ENCODE results near the gene SIAE.

The SIAE gene

GRCh38 chr11:124584681-124585372 is 88.7 kb downstream of the SIAE start:
- DNase-seq (ENCODE audit: low read depth) = no peak
- no peak overlapping the region for H3K4me3 ChIP-seq (ENCODE audit: low read depth, low read length)
- TF ChIP-seq, protein P1, sequence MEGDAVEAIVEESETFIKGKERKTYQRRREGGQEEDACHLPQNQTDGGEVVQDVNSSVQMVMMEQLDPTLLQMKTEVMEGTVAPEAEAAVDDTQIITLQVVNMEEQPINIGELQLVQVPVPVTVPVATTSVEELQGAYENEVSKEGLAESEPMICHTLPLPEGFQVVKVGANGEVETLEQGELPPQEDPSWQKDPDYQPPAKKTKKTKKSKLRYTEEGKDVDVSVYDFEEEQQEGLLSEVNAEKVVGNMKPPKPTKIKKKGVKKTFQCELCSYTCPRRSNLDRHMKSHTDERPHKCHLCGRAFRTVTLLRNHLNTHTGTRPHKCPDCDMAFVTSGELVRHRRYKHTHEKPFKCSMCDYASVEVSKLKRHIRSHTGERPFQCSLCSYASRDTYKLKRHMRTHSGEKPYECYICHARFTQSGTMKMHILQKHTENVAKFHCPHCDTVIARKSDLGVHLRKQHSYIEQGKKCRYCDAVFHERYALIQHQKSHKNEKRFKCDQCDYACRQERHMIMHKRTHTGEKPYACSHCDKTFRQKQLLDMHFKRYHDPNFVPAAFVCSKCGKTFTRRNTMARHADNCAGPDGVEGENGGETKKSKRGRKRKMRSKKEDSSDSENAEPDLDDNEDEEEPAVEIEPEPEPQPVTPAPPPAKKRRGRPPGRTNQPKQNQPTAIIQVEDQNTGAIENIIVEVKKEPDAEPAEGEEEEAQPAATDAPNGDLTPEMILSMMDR (conservative IDR thresholded peaks at IDR 0.05; ENCODE audit: low read depth, low read length) = no peak

DNA sequence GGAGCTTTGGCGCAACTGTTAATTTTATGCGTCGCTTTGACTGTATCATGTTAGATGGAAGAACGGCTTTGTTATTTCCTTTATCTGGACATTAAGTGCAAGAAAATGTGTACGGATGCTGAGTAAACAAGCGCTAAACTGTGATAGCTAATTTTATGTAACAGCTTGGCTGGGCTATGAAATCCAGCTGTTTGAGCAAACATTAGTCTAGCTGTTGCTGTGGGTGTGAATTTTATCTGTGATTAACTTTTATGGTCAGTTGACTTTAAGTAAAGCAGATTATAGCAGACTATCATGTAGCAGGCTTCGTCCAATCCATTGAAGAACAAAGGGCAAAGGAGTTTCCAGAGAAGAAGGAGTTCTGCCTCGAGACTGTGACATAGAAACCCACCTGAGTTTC is 89.8 kb downstream of the SIAE start:
- TF ChIP-seq, protein P1 (conservative IDR thresholded peaks at IDR 0.05; ENCODE audit: low read depth, low read length) = no peak
- no peak for DNase-seq (ENCODE audit: low read depth)
- no peak overlapping the region for H3K4me3 ChIP-seq (ENCODE audit: low read depth, low read length)
